SK-N-SH (cell line): ENCODE results near the gene SERTM1.

Source experiments
- EZH2phosphoT487 ChIP-seq: fragments of 200-600 bp; sonication (generic); IDR thresholded peaks from 2 replicates; pipeline ENCODE4 v1.6.1; 2017; ENCODE audit warnings: low read depth, mixed run types, mild to moderate bottlenecking, antibody characterized with exemption, moderate library complexity, borderline replicate concordance
- FOSL2 ChIP-seq: IDR thresholded peaks from 2 replicates; pipeline ENCODE4 v1.4.0; 2012; ENCODE audit warnings: low read depth, mild to moderate bottlenecking, moderate library complexity, borderline replicate concordance
- MEF2A ChIP-seq: IDR thresholded peaks from 2 replicates; pipeline ENCODE4 v1.4.0; 2012; ENCODE audit warnings: low read depth, borderline replicate concordance
- MXI1 ChIP-seq: IDR thresholded peaks from 2 replicates; pipeline ENCODE4 v1.6.1; 2012; ENCODE audit warnings: mild to moderate bottlenecking, low read depth, low read length, improper control_type of control experiment
- NFIC ChIP-seq: IDR thresholded peaks from 2 replicates; pipeline ENCODE4 v1.4.0; 2012; ENCODE audit warnings: borderline replicate concordance
- POLR2AphosphoS5 ChIP-seq: IDR thresholded peaks from 2 replicates; pipeline ENCODE4 v1.6.1; 2012; ENCODE audit warnings: low read depth, low read length
- RFX5 ChIP-seq: IDR thresholded peaks from 2 replicates; pipeline ENCODE4 v1.6.1; 2012; ENCODE audit warnings: mild to moderate bottlenecking, improper control_type of control experiment, low read length
- TAF1 ChIP-seq: IDR thresholded peaks from 2 replicates; pipeline ENCODE4 v1.6.1; 2012; ENCODE audit warnings: low read depth, mild to moderate bottlenecking, low read length, moderate library complexity, borderline replicate concordance
- TF ChIP-seq, protein P1 (sequence below): fragments of 150-350 bp; IDR thresholded peaks from 2 replicates; pipeline ENCODE4 v1.6.1; 2016; ENCODE audit warnings: mild to moderate bottlenecking, low read depth, low read length
- TF ChIP-seq, protein P2 (sequence below): fragments of 200-600 bp; sonication (generic); IDR thresholded peaks from 2 replicates; pipeline ENCODE4 v1.6.1; 2017; ENCODE audit warnings: antibody characterized with exemption, mild to moderate bottlenecking, moderate library complexity
- TF ChIP-seq, protein P3 (sequence below): IDR thresholded peaks from 2 replicates; pipeline ENCODE4 v1.6.1; 2012; ENCODE audit warnings: mild to moderate bottlenecking, low read depth, low read length, moderate library complexity

DNA sequence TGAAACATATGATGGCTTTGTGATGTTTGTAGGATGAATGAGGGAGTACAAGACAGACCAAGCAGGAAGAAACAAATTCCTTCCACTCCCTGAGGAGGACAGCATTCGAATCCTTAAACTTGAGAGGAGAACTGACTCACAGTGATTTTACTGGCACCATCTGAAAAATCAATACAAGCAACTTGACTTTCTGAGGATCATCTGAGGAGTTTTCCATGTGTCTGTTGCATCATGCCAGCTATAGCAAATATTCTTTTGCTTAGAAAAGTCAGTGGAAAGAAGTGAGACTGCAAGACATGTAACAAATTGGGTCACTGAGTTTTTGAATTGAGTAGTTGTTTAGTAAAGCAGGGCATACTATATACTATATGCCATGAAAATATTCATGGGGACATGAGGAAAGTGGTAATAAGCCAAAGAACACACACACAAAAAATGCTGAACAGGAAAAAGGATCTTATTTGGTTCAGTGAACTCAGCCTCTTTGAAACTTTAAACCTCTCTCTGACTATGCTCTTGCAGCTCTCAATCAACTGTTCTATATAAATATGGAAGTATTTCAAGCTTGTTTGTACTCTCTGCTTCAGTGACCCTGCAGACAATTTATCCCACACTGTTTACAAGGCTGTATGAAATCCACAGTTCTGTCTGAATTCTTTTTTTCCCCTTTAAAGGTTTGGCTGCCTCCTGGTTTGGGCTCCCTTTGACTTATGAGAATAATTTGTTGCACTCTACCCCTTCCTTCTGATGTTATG is 35.5 kb downstream of the SERTM1 start:
- TF ChIP-seq TAF1 (no peak), EZH2phosphoT487 (no peak), MXI1 (no peak), MEF2A (no peak), NFIC (no peak), FOSL2 (no peak), RFX5 (no peak), POLR2AphosphoS5 (no peak)
- TF ChIP-seq, protein P1, sequence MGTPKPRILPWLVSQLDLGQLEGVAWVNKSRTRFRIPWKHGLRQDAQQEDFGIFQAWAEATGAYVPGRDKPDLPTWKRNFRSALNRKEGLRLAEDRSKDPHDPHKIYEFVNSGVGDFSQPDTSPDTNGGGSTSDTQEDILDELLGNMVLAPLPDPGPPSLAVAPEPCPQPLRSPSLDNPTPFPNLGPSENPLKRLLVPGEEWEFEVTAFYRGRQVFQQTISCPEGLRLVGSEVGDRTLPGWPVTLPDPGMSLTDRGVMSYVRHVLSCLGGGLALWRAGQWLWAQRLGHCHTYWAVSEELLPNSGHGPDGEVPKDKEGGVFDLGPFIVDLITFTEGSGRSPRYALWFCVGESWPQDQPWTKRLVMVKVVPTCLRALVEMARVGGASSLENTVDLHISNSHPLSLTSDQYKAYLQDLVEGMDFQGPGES, result no peak
- TF ChIP-seq, protein P2, sequence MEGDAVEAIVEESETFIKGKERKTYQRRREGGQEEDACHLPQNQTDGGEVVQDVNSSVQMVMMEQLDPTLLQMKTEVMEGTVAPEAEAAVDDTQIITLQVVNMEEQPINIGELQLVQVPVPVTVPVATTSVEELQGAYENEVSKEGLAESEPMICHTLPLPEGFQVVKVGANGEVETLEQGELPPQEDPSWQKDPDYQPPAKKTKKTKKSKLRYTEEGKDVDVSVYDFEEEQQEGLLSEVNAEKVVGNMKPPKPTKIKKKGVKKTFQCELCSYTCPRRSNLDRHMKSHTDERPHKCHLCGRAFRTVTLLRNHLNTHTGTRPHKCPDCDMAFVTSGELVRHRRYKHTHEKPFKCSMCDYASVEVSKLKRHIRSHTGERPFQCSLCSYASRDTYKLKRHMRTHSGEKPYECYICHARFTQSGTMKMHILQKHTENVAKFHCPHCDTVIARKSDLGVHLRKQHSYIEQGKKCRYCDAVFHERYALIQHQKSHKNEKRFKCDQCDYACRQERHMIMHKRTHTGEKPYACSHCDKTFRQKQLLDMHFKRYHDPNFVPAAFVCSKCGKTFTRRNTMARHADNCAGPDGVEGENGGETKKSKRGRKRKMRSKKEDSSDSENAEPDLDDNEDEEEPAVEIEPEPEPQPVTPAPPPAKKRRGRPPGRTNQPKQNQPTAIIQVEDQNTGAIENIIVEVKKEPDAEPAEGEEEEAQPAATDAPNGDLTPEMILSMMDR, result no peak
- TF ChIP-seq, protein P3, sequence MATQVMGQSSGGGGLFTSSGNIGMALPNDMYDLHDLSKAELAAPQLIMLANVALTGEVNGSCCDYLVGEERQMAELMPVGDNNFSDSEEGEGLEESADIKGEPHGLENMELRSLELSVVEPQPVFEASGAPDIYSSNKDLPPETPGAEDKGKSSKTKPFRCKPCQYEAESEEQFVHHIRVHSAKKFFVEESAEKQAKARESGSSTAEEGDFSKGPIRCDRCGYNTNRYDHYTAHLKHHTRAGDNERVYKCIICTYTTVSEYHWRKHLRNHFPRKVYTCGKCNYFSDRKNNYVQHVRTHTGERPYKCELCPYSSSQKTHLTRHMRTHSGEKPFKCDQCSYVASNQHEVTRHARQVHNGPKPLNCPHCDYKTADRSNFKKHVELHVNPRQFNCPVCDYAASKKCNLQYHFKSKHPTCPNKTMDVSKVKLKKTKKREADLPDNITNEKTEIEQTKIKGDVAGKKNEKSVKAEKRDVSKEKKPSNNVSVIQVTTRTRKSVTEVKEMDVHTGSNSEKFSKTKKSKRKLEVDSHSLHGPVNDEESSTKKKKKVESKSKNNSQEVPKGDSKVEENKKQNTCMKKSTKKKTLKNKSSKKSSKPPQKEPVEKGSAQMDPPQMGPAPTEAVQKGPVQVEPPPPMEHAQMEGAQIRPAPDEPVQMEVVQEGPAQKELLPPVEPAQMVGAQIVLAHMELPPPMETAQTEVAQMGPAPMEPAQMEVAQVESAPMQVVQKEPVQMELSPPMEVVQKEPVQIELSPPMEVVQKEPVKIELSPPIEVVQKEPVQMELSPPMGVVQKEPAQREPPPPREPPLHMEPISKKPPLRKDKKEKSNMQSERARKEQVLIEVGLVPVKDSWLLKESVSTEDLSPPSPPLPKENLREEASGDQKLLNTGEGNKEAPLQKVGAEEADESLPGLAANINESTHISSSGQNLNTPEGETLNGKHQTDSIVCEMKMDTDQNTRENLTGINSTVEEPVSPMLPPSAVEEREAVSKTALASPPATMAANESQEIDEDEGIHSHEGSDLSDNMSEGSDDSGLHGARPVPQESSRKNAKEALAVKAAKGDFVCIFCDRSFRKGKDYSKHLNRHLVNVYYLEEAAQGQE, result no peak
